H1 (cell line): Measurements from ENCODE around the gene SMCHD1. TPM values are rescaled to one million over a fixed set of nuclear protein-coding genes. Genes with fewer than 3 reads are reported as not detected.

Experiments used
- EGR1 ChIP-seq: IDR thresholded peaks from 2 replicates; pipeline ENCODE4 v1.6.1; 2011; ENCODE audit warnings: low read depth, low read length, borderline replicate concordance
- EP300 ChIP-seq, 2 experiments: IDR thresholded peaks; 1 replicate in 1 of 2; 2 replicates in 1 of 2; pipeline ENCODE4 v1.6.1; 2011 to 2012; ENCODE audit warnings: low read depth in 2 of 2, low read length in 2 of 2, mild to moderate bottlenecking in 2 of 2, borderline replicate concordance in 1 of 2, inconsistent platforms in 1 of 2, moderate library complexity in 1 of 2
- EZH2 ChIP-seq: fragments of 200-600 bp; sonication (generic); IDR thresholded peaks from 2 replicates; pipeline ENCODE4 v1.7.1; 2012; ENCODE audit warnings: low read depth, mild to moderate bottlenecking, moderate library complexity, low read length, inconsistent platforms; ENCODE audit not compliant: severe bottlenecking
- MAFK ChIP-seq: IDR thresholded peaks from 2 replicates; pipeline ENCODE4 v1.6.1; 2012; ENCODE audit warnings: low read depth, mild to moderate bottlenecking, improper control_type of control experiment, low read length
- PHF8 ChIP-seq: fragments of 200-600 bp; sonication (generic); conservative IDR thresholded peaks from 2 replicates; pipeline ENCODE4 v1.7.1; 2012; ENCODE audit warnings: low read depth, mild to moderate bottlenecking, inconsistent platforms, low read length, moderate library complexity
- SP1 ChIP-seq: IDR thresholded peaks from 2 replicates; pipeline ENCODE4 v1.6.1; 2011; ENCODE audit warnings: low read depth, low read length
- TAF1 ChIP-seq: IDR thresholded peaks from 2 replicates; pipeline ENCODE4 v1.6.1; 2011; ENCODE audit warnings: mild to moderate bottlenecking, low read depth, low read length
- ZNF274 ChIP-seq: IDR thresholded peaks from 2 replicates; pipeline ENCODE4 v1.7.0; 2012; ENCODE audit warnings: low read length, borderline replicate concordance; ENCODE audit errors: extremely low read depth
- polyA plus RNA-seq, 7 experiments: library from polyadenylated mRNA; depleted of rRNA in 3 of 7; stranded (reverse) in 5 of 7; unstranded in 2 of 7; fragments of >200 nt in 5 of 7; fragments of 200-250 nt in 2 of 7; gene quantifications; 1 replicate in 5 of 7; 2 replicates in 1 of 7; 4 replicates in 1 of 7; pipeline versions ENCODE4 v1.2.1 to v1.2.3, GENCODE V29; 2011 to 2013; ENCODE audit warnings: missing spikeins in 2 of 7, mixed read lengths in 2 of 7
- total RNA-seq: library from RNA; stranded (reverse); fragmentation: NEBNext Ultra II Directional; extraction: Animal tissue kit (Norgen Biotek cat#: 25700); gene quantifications from 2 replicates; pipeline ENCODE4 v1.2.1, GENCODE V29; 2021
- TF ChIP-seq, protein P1 (sequence below): fragments of 300-600 bp; sonication (generic); IDR thresholded peaks from 2 replicates; pipeline ENCODE4 v1.7.1; 2012; ENCODE audit warnings: low read length, moderate library complexity, mild to moderate bottlenecking, inconsistent platforms; ENCODE audit not compliant: insufficient replicate concordance

SMCHD1 gene
- total and polyA plus RNA-seq, 2 of the 8 experiments (the other 6 are each of a cell fraction or from before 2014, with no cell fraction given) = 9.3 to 32.0 TPM

DNA sequence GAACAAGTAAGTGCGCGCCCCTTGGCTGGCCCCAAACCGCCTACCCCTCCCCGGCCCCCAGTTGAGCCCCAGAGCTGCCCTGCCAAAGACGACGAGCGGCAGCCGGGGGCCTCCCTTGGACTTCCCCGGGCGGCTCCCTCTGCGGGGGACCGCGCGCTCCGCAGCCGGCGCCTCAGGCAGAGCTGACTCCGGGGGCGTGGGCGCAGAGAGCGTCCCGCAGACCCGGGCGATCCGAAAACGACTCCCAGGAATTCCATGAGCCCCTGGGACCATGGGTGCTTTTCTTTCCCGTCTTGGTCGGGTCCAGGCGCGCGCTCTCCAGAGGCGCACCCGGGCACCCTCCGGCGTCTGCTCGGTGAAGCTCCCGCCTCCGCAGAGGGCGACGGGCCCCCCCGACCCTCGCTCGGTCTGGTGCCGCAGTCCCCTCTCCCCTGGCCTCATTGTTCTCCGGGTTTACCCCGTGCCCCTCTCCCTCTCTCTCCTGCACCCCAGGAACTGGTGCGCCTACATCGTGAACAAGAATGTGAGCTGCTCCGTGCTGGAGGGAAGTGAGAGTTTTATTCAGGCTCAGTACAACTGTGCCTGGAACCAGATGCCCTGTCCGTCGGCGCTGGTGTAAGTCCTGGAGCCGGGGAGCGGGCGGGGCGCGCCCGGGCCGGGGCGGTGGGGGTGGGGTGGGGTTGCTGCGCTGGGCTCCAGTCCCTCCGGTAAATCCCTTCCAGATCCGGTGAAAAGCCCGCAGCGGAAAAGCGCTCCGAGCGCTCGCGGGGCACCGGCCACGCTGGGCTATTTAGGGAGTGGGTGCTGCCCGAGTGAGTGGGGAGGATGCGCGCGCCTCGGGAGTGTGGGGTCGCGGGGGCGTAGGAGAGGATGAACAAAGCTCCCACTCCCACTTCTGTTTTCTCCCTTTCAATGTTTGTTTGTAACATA, 192.1 kb downstream of the SMCHD1 start (continued):
- TF ChIP-seq, protein P1, sequence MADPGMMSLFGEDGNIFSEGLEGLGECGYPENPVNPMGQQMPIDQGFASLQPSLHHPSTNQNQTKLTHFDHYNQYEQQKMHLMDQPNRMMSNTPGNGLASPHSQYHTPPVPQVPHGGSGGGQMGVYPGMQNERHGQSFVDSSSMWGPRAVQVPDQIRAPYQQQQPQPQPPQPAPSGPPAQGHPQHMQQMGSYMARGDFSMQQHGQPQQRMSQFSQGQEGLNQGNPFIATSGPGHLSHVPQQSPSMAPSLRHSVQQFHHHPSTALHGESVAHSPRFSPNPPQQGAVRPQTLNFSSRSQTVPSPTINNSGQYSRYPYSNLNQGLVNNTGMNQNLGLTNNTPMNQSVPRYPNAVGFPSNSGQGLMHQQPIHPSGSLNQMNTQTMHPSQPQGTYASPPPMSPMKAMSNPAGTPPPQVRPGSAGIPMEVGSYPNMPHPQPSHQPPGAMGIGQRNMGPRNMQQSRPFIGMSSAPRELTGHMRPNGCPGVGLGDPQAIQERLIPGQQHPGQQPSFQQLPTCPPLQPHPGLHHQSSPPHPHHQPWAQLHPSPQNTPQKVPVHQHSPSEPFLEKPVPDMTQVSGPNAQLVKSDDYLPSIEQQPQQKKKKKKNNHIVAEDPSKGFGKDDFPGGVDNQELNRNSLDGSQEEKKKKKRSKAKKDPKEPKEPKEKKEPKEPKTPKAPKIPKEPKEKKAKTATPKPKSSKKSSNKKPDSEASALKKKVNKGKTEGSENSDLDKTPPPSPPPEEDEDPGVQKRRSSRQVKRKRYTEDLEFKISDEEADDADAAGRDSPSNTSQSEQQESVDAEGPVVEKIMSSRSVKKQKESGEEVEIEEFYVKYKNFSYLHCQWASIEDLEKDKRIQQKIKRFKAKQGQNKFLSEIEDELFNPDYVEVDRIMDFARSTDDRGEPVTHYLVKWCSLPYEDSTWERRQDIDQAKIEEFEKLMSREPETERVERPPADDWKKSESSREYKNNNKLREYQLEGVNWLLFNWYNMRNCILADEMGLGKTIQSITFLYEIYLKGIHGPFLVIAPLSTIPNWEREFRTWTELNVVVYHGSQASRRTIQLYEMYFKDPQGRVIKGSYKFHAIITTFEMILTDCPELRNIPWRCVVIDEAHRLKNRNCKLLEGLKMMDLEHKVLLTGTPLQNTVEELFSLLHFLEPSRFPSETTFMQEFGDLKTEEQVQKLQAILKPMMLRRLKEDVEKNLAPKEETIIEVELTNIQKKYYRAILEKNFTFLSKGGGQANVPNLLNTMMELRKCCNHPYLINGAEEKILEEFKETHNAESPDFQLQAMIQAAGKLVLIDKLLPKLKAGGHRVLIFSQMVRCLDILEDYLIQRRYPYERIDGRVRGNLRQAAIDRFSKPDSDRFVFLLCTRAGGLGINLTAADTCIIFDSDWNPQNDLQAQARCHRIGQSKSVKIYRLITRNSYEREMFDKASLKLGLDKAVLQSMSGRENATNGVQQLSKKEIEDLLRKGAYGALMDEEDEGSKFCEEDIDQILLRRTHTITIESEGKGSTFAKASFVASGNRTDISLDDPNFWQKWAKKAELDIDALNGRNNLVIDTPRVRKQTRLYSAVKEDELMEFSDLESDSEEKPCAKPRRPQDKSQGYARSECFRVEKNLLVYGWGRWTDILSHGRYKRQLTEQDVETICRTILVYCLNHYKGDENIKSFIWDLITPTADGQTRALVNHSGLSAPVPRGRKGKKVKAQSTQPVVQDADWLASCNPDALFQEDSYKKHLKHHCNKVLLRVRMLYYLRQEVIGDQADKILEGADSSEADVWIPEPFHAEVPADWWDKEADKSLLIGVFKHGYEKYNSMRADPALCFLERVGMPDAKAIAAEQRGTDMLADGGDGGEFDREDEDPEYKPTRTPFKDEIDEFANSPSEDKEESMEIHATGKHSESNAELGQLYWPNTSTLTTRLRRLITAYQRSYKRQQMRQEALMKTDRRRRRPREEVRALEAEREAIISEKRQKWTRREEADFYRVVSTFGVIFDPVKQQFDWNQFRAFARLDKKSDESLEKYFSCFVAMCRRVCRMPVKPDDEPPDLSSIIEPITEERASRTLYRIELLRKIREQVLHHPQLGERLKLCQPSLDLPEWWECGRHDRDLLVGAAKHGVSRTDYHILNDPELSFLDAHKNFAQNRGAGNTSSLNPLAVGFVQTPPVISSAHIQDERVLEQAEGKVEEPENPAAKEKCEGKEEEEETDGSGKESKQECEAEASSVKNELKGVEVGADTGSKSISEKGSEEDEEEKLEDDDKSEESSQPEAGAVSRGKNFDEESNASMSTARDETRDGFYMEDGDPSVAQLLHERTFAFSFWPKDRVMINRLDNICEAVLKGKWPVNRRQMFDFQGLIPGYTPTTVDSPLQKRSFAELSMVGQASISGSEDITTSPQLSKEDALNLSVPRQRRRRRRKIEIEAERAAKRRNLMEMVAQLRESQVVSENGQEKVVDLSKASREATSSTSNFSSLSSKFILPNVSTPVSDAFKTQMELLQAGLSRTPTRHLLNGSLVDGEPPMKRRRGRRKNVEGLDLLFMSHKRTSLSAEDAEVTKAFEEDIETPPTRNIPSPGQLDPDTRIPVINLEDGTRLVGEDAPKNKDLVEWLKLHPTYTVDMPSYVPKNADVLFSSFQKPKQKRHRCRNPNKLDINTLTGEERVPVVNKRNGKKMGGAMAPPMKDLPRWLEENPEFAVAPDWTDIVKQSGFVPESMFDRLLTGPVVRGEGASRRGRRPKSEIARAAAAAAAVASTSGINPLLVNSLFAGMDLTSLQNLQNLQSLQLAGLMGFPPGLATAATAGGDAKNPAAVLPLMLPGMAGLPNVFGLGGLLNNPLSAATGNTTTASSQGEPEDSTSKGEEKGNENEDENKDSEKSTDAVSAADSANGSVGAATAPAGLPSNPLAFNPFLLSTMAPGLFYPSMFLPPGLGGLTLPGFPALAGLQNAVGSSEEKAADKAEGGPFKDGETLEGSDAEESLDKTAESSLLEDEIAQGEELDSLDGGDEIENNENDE = no peak
- TF ChIP-seq EGR1 (no peak), TAF1 (peak; percentile 5; the same call in 1 of the 2 replicates), PHF8 (0 out of 2 replicates have a peak, but pooled peaks have one; percentile 36), ZNF274 (no peak), EZH2 (no peak), EP300 (IDR thresholded peaks at IDR 0.05; ENCODE audit: borderline replicate concordance in 1 of 2, low read depth in 2 of 2, low read length in 2 of 2) (no peak), SP1 (no peak), MAFK (no peak)
